Skin epidermis (tissue), 12 donors: ENCODE results near the gene RELN.
"Not testable (repeated sequence)": the region's sequence is repeated elsewhere in the genome, so short reads cannot be mapped to it uniquely, and the experiment has no call there.

Source experiments
- H3K27ac ChIP-seq, 21 experiments: fragments of 200-600 bp; sonication (generic) in 11 of 21; one replicate each; pipeline ENCODE4 v1.5.0; 2020; ENCODE audit warnings: mild to moderate bottlenecking in 3 of 21, inconsistent platforms in 2 of 21, moderate library complexity in 2 of 21
- H3K4me3 ChIP-seq, 7 experiments: fragments of 200-600 bp; sonication (generic) in 2 of 7; one replicate each; pipeline ENCODE4 v1.5.0; 2020; ENCODE audit warnings: inconsistent platforms in 2 of 7, mild to moderate bottlenecking in 2 of 7, moderate library complexity in 1 of 7

RELN gene

GRCh38 chr7:103912891-103913605 lies 76.4 kb downstream of the RELN start:
- Histone ChIP-seq H3K4me3 (no peak overlapping the region), H3K27ac (no peak overlapping the region)

GRCh38 chr7:103911015-103911414 lies 78.4 kb downstream of the RELN start:
- H3K4me3 ChIP-seq, H3K27ac ChIP-seq: not testable (repeated sequence)

GRCh38 chr7:103905997-103906396 lies 83.5 kb downstream of the RELN start:
- Histone ChIP-seq H3K4me3 (no peak overlapping the region), H3K27ac (no peak overlapping the region)

- Histone ChIP-seq H3K27ac (no peak overlapping the region), H3K4me3 (no peak overlapping the region)
Observed at GRCh38 chr7:103902917-103903316, 86.5 kb downstream of the RELN start.

- not testable (repeated sequence) for H3K4me3 ChIP-seq
Observed at GRCh38 chr7:103896826-103897225, 92.6 kb downstream of the RELN start.

GRCh38 chr7:103894656-103895596 lies 94.5 kb downstream of the RELN start:
- Histone ChIP-seq H3K27ac (no peak overlapping the region), H3K4me3 (no peak overlapping the region)

More at GRCh38 chr7:103896826-103897225, 92.6 kb downstream of the RELN start:
- not testable (repeated sequence) for H3K27ac ChIP-seq

- Histone ChIP-seq H3K4me3 (no peak overlapping the region), H3K27ac (no peak overlapping the region)
Observed at GRCh38 chr7:103893350-103893749, 96.1 kb downstream of the RELN start.

- H3K27ac ChIP-seq, result no peak overlapping the region
- no peak overlapping the region for H3K4me3 ChIP-seq
Observed at GRCh38 chr7:103889451-103889850, 100.0 kb downstream of the RELN start.

GRCh38 chr7:103888603-103889153 lies 100.8 kb downstream of the RELN start:
- Histone ChIP-seq H3K27ac (no peak overlapping the region), H3K4me3 (no peak overlapping the region)

GRCh38 chr7:103887853-103888602 lies 101.4 kb downstream of the RELN start:
- no peak overlapping the region for H3K27ac ChIP-seq
- H3K4me3 ChIP-seq, result no peak overlapping the region

- H3K27ac ChIP-seq, result no peak overlapping the region
- no peak overlapping the region for H3K4me3 ChIP-seq
Observed at GRCh38 chr7:103887050-103887449, 102.4 kb downstream of the RELN start.

- H3K4me3 ChIP-seq, result no peak overlapping the region
- no peak overlapping the region for H3K27ac ChIP-seq
Observed at GRCh38 chr7:103879928-103880600, 109.4 kb downstream of the RELN start.

GRCh38 chr7:103879411-103879810 lies 110.0 kb downstream of the RELN start:
- no peak overlapping the region for H3K27ac ChIP-seq
- no peak overlapping the region for H3K4me3 ChIP-seq

GRCh38 chr7:103877565-103877964 lies 111.9 kb downstream of the RELN start:
- Histone ChIP-seq H3K27ac (no peak overlapping the region), H3K4me3 (no peak overlapping the region)

- H3K4me3 ChIP-seq, result no peak overlapping the region
- no peak overlapping the region for H3K27ac ChIP-seq
Observed at GRCh38 chr7:103875718-103876117, 113.7 kb downstream of the RELN start.

- Histone ChIP-seq H3K27ac (no peak overlapping the region), H3K4me3 (no peak overlapping the region)
Observed at GRCh38 chr7:103871473-103871872, 118.0 kb downstream of the RELN start.

- no peak overlapping the region for H3K27ac ChIP-seq
- no peak overlapping the region for H3K4me3 ChIP-seq
Observed at GRCh38 chr7:103870664-103871063, 118.8 kb downstream of the RELN start.

GRCh38 chr7:103867874-103868273 lies 121.6 kb downstream of the RELN start:
- no peak overlapping the region for H3K27ac ChIP-seq

GRCh38 chr7:103866919-103867318 lies 122.5 kb downstream of the RELN start:
- Histone ChIP-seq H3K4me3 (no peak overlapping the region), H3K27ac (no peak overlapping the region)

More at GRCh38 chr7:103867874-103868273, 121.6 kb downstream of the RELN start:
- no peak overlapping the region for H3K4me3 ChIP-seq
